HL-60/S4 treated with phorbol 12-myristate 13-acetate at 8.2 ng/mL for 4 days and 3 days (cell line): ENCODE results near the gene CERS6.

Source experiments
- in situ Hi-C: fragments of 300-500 bp; cut with MboI; formaldehyde crosslinking; loops from 2 replicates; pipeline ENCODE4 v1.15.0; 2022; ENCODE audit warnings: low sequenced_read_pairs

Gene CERS6

DNA sequence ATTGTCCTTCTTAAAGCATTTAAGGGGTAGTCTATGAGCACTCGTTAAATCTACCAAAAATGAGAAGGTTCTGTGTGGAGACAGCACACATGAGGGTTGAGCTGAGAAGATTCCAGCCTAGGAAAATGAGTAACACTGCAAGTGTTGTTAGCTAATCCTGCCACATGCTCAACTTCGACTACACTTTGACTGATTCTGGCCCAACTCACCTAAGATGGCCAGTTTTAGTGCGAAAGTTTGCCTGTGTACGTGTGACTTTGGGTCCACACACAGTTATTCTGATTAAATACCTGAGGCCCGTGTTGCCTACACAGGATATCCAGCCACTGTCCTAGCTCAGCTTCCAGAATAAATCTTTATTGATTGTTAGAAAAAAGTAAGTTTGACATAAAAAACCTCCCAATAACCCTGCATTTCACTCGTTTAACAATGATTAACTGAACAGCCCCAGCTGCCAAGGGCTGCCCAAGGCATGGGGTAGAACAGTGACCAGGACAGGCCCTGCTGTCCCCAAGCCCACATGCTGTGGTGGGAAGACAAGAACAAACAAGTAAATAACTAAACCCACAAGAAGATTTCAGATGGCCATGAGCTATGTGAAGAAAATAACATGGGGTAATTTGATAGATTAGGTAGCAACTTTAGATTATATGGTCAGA lies 14.7 kb upstream of the CERS6 start:
- in situ Hi-C loops: no loop called here

DNA sequence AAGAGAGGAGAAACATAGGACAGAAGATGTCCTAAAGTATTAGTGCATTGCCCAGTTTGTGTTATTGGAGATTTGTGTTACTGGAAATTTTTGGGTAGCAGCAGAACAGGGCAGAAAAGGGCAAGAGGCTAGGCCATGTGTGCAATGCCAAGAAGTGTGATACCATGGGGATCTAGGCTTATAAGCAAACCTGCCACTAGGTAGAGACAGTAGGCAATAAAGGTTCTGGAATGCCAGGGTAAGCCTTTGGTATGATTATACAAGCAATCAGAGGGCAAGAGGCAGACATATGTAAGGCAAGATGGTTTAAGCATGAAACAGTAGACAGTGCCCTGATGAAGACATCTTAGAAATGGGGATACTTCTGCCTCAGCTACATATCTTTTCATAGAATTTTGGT lies 12.3 kb upstream of the CERS6 start:
- in situ Hi-C loops: no loop called here

DNA sequence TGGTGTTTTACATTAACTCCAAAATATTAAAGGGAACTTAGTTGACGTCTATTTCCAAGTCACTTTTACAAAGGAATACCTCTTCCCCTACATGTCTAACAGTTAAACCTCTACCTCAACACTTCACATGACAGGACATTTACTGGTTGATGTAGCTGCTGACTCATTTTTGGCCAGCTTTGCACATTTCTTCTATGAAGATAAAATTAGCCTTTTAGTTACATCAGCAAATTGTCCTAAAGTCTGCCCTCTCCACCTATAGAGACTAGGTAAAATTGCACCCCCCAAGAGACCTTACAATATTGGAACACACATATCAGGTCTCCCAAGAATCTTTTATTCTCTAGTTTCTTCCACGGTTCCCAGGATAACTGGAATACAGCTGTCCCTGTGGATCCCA lies 10.1 kb upstream of the CERS6 start:
- in situ Hi-C loops: no loop called here

DNA sequence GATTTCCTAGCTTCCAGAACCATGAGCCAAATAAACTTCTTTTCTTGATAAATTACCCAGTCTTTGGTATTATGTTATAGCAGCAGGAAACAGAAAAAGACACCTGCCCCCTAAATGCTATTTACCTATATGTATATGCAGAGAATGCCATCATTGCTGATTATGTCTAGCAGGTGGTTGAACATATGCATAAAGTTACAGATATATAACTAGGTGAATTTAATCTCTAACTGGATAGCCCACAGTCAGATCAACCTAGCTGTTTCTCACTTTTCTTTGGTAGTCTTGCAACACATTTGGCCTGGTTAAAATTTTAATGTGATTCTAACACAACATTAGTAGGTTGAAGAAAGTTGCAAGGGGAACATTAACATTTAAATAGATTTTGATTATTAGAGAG lies 7.1 kb upstream of the CERS6 start:
- in situ Hi-C loops: no loop called here

DNA sequence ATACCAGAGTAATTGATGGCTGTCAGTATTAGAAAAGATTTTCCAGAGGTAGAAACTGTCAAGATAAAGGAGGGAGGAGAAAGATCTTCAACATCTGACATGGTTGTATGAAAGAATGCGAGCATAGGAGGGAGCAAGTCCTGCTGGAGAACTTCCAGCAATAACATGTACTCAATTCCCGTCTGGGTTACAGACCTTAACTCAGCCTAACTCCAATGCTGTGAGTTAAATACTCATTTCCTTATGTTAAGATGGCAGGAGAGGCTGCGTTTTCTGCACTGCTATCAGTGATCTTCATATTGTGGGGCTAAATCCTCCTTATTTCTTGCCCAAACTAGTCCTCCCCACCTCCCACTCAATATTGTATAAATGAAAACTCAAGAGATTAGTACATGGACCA lies 6.7 kb upstream of the CERS6 start:
- in situ Hi-C loops: no loop called here

DNA sequence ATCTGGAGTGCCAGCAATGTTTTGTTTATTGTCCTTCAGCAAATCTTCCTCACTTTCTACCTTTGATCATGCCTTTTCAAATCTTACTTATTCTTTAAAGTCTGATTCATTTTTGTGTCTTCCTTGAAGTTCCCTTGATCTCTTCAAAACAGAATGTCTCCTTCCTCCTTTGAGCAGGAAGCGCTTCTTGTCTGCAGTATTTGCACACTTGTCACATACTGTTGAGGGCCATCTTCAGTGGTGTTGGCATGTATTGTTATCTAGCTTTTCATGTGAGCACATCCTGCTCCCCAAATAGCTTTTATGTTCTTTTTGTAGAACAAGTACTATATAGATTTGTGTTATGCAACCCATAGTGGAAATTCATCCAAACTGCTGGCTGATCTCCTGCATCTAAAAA lies 5.9 kb upstream of the CERS6 start:
- in situ Hi-C loops: no loop called here

DNA sequence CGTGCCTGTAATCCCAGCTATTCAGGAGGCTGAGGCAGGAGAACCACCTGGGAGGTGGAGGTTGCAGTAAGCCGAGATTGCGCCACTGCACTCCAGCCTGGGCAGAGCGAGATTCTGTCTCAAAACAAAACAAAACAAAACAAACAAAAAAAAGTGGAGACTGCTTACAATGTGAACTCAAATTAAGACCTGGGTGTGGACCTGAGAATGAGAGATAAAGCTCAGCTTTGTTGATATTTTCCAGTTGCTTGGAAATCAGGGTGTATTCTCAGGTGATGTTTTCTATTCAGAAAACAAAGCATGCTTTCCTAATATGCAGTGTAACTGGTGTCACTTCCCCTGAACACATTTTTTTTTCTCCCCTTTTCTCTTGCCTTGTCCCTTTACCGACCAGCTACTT lies 5.3 kb upstream of the CERS6 start:
- in situ Hi-C loops: no loop called here

DNA sequence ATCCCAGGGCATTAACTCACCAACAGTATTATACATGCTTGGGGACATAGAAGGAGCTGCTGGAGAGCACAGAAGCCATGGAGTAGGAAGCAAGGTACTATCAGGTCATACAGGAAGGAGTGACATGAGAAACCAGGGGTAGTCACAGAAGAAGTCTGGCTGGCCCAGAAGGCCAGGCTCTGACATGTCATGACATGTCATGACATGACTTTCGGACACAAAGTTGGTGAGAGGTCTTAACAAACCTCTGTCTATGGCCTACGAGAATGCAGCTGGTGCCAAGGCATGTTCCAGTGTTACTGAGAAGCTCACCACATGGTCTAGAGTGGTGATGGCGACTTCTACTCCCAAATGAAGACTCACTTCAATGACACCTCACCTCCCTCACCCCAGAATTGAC lies 3.3 kb upstream of the CERS6 start:
- in situ Hi-C loops: no loop called here

DNA sequence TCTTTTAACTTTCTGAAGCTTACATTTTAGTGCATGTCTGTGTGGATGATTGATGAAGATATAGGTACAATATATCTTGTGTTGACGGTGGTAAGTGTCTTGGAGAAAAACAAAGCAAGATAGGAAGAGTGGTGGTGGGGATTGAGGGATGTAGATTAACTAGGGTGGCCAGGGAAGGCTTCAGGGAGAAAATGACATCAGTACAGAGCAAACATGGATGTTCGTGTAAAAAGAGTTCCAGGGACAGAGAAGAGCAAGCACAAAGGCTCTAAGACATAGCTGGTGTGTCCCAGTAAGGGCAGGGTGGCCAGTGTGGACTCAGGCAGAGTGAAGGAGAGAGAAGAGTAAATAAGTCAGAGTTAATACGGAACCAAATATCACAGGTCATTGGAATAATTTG lies 2.7 kb upstream of the CERS6 start:
- in situ Hi-C loops: no loop called here

DNA sequence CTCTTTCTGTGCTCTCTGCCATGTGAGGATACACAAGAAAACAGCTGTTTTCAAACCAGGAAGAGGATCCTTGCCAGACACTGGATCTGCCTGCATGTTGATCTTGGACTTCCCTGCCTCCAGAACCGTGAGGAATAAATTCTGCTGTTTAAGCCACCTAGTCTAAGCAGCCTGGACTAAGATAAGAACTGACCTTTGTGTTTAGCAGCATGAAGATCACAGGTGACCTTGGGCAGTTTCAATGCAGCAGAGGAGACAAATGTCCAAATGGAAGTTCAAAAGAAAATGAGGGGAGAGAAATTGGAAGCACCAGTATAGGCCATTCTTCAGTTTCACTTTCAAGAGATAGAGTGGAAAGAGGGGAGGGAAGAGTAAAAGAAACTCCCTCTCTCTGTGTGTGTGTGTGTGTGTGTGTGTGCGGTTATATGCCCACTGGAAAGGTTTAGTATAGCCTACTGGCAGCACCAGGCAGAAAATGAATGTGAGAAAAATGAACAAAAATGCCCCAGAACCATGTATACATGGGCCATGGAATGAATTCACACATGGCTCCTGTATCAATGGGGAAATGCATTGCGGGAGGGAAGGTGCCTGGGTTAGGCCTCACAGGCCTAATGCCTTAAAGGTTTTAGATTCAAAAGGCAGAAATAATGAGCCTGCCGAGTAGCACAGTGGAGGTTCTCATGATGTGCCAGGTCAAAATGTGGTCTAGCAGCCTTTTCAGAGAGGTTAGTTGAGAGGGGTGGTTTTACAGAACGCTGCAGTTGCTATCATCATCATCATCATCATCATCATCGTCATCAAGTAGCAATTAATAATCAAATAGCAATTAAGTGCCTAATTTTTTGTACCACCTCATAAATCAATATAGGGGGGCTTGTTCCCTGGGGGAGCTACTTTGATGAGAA lies 1.1 kb upstream of the CERS6 start:
- in situ Hi-C loops: no loop called here

DNA sequence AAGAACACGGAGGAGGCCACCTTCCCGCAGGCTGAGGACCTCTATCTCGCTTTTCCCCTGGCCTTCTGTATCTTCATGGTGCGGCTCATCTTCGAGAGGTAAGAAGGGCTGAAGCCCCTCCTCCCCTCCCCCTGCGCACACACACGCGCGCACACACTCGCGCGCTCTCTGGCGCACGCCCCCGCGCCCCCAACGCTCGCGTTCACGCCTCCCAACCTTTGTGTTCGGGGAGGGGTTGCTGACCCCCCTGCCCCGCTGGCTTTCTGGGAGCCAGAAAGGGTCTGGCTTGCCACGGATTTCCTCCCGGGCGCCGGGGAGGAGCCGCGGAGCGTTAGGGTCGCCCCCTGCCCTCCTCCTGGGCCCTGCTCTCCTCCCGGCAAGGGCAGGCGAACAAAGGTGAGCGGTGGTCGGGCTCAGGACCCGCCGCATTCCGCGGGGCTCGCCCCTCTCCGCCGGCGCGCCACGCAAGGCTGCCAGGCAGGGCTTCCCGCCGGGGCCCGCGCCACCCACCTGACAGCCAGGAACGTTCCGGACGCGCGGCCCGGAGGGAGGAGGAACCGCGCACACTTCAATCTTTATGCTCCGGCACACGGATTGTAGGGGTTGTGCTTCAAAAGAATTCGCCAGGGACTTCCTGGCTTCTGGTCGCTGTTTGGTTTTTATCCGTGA lies 583 bp downstream of the CERS6 start:
- in situ Hi-C loops: no loop called here

DNA sequence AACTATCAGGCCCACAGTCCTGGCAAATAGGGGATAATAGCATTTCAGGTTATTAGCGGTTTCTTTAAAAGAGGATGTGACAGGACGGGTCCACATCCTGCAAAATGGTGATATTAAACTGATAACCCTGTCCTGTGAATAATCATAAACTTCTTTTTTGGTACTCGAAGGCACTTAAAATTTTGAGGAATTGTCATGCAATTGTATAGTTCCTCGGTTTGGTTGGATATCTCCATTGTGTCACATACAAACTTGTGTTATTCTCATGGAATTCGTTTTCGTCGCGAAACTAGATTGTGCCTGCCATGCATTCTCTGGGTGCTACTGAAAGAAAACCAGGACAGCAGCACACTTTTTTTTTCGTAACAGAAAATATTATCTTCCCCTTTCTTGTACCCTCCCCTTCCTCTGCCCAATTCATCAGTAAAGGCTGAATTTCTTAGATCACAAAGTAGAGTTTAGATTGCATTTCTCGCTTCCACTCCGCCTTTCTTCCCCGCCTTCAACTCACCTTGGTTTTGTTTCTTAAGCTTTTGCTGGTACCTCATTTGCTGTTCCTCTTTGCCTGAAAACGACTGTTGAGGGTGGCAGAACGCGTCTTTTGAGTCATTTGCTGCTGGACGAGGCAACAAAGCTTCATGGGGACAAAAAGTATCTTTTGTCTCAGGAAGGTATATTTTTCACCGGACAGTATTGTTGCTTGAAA lies 1.3 kb downstream of the CERS6 start:
- in situ Hi-C loops: no loop called here

DNA sequence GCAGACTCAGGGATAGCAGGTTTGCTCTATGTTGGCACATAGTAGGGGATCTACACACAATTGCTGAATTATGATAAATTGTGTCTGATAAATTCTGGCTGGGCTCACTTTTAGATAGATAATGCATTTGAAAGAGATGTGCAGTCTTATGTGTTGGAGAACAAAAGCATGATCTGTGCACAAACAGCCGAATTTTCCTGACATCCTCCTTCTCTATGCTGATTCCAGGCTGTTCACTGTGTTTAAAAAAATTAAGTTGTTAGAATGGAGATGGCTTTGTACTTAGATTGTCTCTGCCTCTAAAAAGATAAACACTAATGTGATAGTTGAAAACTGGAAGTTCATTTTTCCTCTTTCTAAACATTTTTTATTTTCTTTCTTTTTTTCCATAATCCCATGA lies 2.1 kb downstream of the CERS6 start:
- in situ Hi-C loops: no loop called here

DNA sequence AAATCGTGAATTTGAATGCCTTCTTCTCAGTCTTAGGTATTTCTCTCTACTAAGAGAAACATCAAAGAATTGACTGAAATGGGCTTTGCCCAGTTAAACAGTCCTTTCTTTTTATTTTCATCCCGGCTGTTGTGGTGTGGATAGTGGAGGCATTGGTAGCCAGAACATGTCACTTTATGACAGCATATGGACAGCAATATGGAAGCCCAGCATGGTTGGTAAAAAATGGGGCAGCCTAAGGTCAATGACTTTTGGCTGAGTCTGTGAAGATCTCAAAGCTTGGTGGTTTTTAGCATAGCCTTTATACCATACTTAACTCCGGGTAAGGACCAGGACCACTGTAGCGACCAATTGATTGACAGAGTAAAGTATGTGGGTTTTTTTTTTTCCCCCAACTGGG lies 3.2 kb downstream of the CERS6 start:
- in situ Hi-C loops: no loop called here

DNA sequence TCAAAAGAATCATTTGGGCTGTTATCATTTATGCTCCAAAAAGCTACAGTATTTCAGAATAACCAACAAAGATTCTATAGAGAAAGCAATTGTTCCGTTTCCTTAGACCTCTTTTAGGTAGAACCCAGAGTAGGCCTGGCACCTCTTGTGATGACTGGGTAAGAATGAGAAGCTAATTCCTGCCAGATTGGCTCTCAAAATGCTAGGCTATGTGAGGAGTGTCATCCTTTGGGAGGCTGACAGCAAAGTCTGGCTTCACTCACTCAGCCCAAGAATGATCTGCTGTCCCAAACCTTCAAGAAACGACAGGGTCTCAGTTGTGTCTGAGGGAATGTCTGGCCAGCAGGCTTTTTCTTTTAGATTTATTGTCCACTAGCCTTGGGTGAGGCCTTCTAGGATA lies 4.5 kb downstream of the CERS6 start:
- in situ Hi-C loops: no loop called here

DNA sequence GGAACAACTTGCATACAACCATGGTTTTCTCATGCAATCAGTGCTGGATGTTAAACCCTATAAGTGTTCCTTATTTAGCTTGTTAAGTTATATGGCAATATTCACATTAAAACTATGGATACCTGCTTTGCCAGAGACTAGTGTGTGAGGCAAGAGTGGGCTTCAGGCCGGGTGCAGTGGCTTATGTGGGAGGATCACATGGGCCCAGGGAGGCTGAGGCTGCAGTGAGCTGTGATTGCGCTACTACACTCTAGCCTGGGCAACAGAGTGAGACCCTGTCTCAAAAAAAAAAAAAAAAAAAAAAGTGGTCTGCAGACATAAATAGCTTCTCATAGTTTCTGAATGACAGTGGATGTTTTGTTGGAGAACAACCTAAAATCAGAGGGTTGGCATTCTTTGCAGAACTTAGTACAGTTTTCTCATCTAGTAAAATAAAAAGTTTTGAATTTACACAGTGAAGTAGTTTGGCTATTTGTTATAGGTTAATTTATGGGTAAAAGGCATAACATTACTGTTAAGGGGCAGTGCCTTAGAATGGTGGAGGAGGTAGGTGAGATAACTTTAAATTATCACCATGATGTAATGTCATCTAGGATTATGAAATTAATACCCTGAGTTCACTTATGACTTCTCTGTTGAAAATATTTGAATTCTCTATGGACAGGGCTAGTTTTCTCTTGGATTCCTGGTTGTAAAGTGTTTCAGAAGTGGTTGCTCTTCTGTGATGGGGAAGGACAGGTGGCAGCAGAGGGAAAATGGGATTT lies 5.3 kb downstream of the CERS6 start:
- in situ Hi-C loops: no loop called here

DNA sequence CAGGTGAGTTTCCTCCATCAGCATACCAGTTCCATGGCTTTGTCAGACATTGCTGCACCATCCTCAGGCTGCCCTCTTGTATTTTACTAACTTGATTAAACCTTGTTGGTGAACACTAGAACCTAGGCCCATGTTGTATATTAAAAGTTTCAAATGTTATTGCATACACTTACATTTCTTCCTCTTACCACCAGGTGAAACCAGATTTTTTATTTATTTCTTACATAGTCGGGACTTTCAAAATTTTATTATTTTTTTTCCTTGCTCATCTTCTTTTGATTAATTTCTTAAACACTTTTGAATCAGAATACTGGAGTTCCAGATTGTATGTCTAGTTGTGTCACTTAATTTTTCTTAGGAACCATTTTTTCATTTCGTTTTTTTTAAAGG lies 5.9 kb downstream of the CERS6 start:
- in situ Hi-C loops: no loop called here

DNA sequence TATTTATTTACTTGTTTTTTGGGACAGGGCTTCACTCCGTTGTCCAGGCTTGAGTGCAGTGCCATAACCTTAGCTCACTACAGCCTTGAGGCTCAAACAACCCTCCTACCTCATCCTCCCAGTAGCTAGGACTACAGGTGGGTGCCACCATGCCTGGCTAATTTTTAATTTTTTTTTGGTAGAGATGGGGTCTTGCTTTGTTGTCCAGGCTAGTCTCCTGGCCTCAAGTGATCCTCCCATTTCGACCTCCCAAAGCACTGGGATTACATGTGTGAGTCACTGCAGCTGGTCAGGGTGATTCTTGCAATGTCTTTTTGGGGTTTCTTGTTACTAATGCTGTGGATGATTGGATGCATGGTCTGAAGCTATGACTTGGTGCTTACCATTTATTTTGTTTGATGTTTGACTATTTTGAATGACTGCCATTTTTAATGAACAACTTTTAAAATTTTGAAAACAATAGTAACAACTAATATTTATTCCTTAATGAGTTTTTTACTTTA lies 6.5 kb downstream of the CERS6 start:
- in situ Hi-C loops: no loop called here

DNA sequence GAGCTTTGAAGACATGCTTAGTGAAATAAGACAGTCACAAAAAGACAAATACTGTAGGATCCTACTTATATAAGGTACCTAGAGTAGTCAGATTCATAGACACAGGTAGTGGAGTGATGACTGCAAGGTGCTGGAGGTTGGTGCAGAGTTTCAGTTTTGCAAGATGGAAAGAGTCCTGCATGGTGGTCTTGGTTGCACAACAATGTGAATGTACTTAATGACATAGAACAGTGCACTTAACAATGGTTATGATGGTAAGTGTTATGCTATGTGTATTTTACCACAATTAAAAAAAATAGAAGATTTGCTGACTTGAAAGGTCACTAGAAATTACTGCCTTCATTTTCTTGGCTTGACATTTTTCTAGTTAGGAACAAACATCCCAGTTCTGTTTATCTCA lies 9.5 kb downstream of the CERS6 start:
- in situ Hi-C loops: no loop called here

DNA sequence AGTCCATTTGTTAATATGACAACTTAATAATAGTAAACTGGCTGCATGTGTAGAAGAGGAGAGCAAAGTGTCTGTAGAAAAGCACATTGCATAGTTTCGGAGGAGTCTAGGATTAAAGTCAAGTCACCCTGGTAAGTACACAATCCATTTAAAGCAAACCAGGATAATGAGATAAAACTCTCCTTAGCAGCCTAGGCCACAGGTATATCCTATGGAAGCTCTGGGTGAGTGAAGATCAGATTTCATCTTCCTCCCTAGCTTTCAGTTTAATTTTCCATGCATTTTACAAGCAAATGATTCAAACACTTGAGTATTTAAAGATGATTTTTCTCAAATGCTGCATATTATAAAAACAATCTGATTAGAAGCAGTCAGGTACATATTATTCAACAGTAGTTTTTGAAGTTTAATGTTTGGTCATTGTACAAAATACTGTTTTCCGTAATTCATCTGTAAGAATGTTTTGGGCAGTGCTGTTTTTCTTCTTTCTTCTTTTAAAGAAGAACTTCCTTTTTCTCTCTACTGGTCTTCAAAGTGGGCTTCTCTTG lies 10.2 kb downstream of the CERS6 start:
- in situ Hi-C loops: no loop called here
